ENCODE data around the gene HS6ST2.

Gene HS6ST2

GRCh38 chrX:132855780-132856341 lies 102.6 kb downstream of the HS6ST2 start:
- TF ChIP-seq CTCF (IDR thresholded peaks at IDR 0.05; ENCODE audit: low read depth, low read length) = no peak
- DNase-seq (ENCODE audit: low read depth, low spot score) = no peak
- no peak overlapping the region for H3K4me3 ChIP-seq (ENCODE audit: low read depth, low read length)
- in situ Hi-C loops (cut with HindIII; ENCODE audit: low sequenced_read_pairs) = no loop called here

GRCh38 chrX:132853040-132853439 lies 105.4 kb downstream of the HS6ST2 start:
- TF ChIP-seq CTCF (IDR thresholded peaks at IDR 0.05; ENCODE audit: low read depth, low read length) = no peak
- no peak for DNase-seq (ENCODE audit: low read depth, low spot score)
- in situ Hi-C loops (cut with HindIII; ENCODE audit: low sequenced_read_pairs) = no loop called here
- H3K4me3 ChIP-seq (ENCODE audit: low read depth, low read length) = no peak overlapping the region

GRCh38 chrX:132848296-132848970 lies 110.0 kb downstream of the HS6ST2 start:
- no peak for TF ChIP-seq CTCF (IDR thresholded peaks at IDR 0.05; ENCODE audit: low read depth, low read length)
- in situ Hi-C loops (cut with HindIII; ENCODE audit: low sequenced_read_pairs) = no loop called here
- no peak for DNase-seq (ENCODE audit: low read depth, low spot score)
- no peak overlapping the region for H3K4me3 ChIP-seq (ENCODE audit: low read depth, low read length)

GRCh38 chrX:132843363-132843762 lies 115.1 kb downstream of the HS6ST2 start:
- in situ Hi-C loops (cut with HindIII; ENCODE audit: low sequenced_read_pairs) = no loop called here
- TF ChIP-seq CTCF (IDR thresholded peaks at IDR 0.05; ENCODE audit: low read depth, low read length) = no peak
- H3K4me3 ChIP-seq (ENCODE audit: low read depth, low read length) = no peak overlapping the region
- DNase-seq (ENCODE audit: low read depth, low spot score) = no peak

- no peak for TF ChIP-seq CTCF (IDR thresholded peaks at IDR 0.05; ENCODE audit: low read depth, low read length)
- in situ Hi-C loops (cut with HindIII; ENCODE audit: low sequenced_read_pairs) = no loop called here
- no peak for DNase-seq (ENCODE audit: low read depth, low spot score)
Observed at GRCh38 chrX:132842460-132843238, 115.8 kb downstream of the HS6ST2 start.

GRCh38 chrX:132837967-132838366 lies 120.5 kb downstream of the HS6ST2 start:
- TF ChIP-seq CTCF (IDR thresholded peaks at IDR 0.05; ENCODE audit: low read depth, low read length) = no peak
- H3K4me3 ChIP-seq (ENCODE audit: low read depth, low read length) = no peak overlapping the region
- in situ Hi-C loops (cut with HindIII; ENCODE audit: low sequenced_read_pairs) = no loop called here
- DNase-seq (ENCODE audit: low read depth, low spot score) = no peak

More at GRCh38 chrX:132842460-132843238, 115.8 kb downstream of the HS6ST2 start:
- no peak overlapping the region for H3K4me3 ChIP-seq (ENCODE audit: low read depth, low read length)
